ENCODE measurements around the gene PCDHB13. TPM values are rescaled to one million over a fixed set of nuclear protein-coding genes. Genes with fewer than 3 reads are reported as not detected.

PCDHB13 gene
- total RNA-seq, 4 donors from 2014 or later: 3.3 to 9.0 (median 5.0) TPM

DNA sequence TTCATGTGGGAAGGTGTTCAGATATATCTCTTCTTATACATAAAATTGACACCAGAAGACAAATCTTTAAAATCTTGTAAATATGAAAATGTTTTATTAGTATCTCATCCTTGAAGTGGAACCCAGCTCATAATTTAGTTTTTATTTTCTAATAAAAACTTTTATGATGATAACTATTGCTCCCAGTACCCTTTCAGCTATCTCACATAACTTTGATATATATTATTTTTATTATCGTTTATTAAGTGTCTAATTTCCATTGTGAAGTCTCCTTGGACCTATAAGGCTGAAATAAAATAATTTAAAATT lies 47.5 kb downstream of the PCDHB13 start:
- WGBS, 2 donors: 67 to 72% methylated on average over 1 of the region's 1 CpG
- H3K4me3 ChIP-seq (ENCODE audit: low read depth, poor library complexity, severe bottlenecking): no peak overlapping the region
- TF ChIP-seq POLR2A (IDR thresholded peaks at IDR 0.05): no peak
- TF ChIP-seq, protein P1, sequence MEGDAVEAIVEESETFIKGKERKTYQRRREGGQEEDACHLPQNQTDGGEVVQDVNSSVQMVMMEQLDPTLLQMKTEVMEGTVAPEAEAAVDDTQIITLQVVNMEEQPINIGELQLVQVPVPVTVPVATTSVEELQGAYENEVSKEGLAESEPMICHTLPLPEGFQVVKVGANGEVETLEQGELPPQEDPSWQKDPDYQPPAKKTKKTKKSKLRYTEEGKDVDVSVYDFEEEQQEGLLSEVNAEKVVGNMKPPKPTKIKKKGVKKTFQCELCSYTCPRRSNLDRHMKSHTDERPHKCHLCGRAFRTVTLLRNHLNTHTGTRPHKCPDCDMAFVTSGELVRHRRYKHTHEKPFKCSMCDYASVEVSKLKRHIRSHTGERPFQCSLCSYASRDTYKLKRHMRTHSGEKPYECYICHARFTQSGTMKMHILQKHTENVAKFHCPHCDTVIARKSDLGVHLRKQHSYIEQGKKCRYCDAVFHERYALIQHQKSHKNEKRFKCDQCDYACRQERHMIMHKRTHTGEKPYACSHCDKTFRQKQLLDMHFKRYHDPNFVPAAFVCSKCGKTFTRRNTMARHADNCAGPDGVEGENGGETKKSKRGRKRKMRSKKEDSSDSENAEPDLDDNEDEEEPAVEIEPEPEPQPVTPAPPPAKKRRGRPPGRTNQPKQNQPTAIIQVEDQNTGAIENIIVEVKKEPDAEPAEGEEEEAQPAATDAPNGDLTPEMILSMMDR (IDR thresholded peaks at IDR 0.05): no peak
- no peak for DNase-seq (ENCODE audit: low spot score in 2 of 2)
- intact Hi-C loops (cut with DNase I; ENCODE audit: low total_unique reads): no loop called here

Other genes with a start within 250 kb of the PCDHB13 start
- under 1 TPM in 3 of 4 donors, not detected in 1; 0.21 to 0.29 (median 0.27) TPM for gene PCDHAC2, start 247.4 kb upstream of the PCDHB13 start, total RNA-seq
- not detected for gene PCDHB1, start 162.5 kb upstream of the PCDHB13 start, total RNA-seq
- 1 to 10 TPM; 2.3 to 6.2 (median 3.2) TPM for gene PCDHB2, start 119.3 kb upstream of the PCDHB13 start, total RNA-seq
- gene PCDHB3, start 113.4 kb upstream of the PCDHB13 start, total RNA-seq: 1 to 10 TPM in 3 of 4 donors, under 1 TPM in 1; 0.84 to 1.6 (median 1.3) TPM
- 1 to 10 TPM; 1.1 to 2.8 (median 2.0) TPM for gene PCDHB4, start 92.1 kb upstream of the PCDHB13 start, total RNA-seq
- gene PCDHB5, start 78.7 kb upstream of the PCDHB13 start, total RNA-seq: 1 to 10 TPM in 2 of 4 donors, under 1 TPM in 1, not detected in 1; 0.49 to 4.9 (median 1.4) TPM
- gene PCDHB6, start 63.9 kb upstream of the PCDHB13 start, total RNA-seq: 1 to 10 TPM in 2 of 4 donors, under 1 TPM in 1, not detected in 1; 0.93 to 1.3 (median 1.3) TPM
- gene PCDHB7, start 41.3 kb upstream of the PCDHB13 start, total RNA-seq: 1 to 10 TPM in 1 of 4 donors, under 1 TPM in 3; 0.49 to 1.1 (median 0.58) TPM
- 1 to 10 TPM in 2 of 4 donors, under 1 TPM in 2; 0.10 to 1.2 (median 0.76) TPM for gene PCDHB8, start 36.1 kb upstream of the PCDHB13 start, total RNA-seq
- 1 to 10 TPM in 3 of 4 donors, under 1 TPM in 1; 0.55 to 3.2 (median 1.9) TPM for gene PCDHB16, start 31.5 kb upstream of the PCDHB13 start, total RNA-seq
- 1 to 10 TPM in 2 of 4 donors, under 1 TPM in 2; 0.38 to 2.2 (median 1.2) TPM for gene PCDHB9, start 26.8 kb upstream of the PCDHB13 start, total RNA-seq
- 1 to 10 TPM in 2 of 4 donors, under 1 TPM in 2; 0.19 to 1.5 (median 0.76) TPM for gene PCDHB10, start 21.6 kb upstream of the PCDHB13 start, total RNA-seq
- gene PCDHB11, start 14.3 kb upstream of the PCDHB13 start, total RNA-seq: 1 to 10 TPM in 3 of 4 donors, under 1 TPM in 1; 0.63 to 1.7 (median 1.4) TPM
- 1 to 10 TPM in 2 of 4 donors, under 1 TPM in 1, not detected in 1; 0.49 to 3.2 (median 2.3) TPM for gene PCDHB12, start 5.2 kb upstream of the PCDHB13 start, total RNA-seq
- gene PCDHB14, start 9.4 kb downstream of the PCDHB13 start, total RNA-seq: 1 to 10 TPM; 5.4 to 7.5 (median 6.2) TPM
- gene PCDHB15, start 31.5 kb downstream of the PCDHB13 start, total RNA-seq: 1 to 10 TPM in 3 of 4 donors, under 1 TPM in 1; 0.46 to 2.0 (median 1.4) TPM
- 1 to 10 TPM in 1 of 4 donors, under 1 TPM in 2, not detected in 1; 0.66 to 5.0 (median 0.67) TPM for gene SLC25A2, start 90.1 kb downstream of the PCDHB13 start, total RNA-seq
- 10 to 100 TPM; 46.9 to 76.0 (median 64.9) TPM for gene TAF7, start 106.9 kb downstream of the PCDHB13 start, total RNA-seq
- under 1 TPM in 3 of 4 donors, not detected in 1; 0.52 to 0.54 (median 0.53) TPM for gene PCDHGA1, start 116.6 kb downstream of the PCDHB13 start, total RNA-seq
- 1 to 10 TPM; 1.4 to 5.3 (median 1.9) TPM for gene PCDHGA2, start 124.8 kb downstream of the PCDHB13 start, total RNA-seq
- 1 to 10 TPM; 1.0 to 3.5 (median 2.9) TPM for gene PCDHGA3, start 129.9 kb downstream of the PCDHB13 start, total RNA-seq
- gene PCDHGB1, start 136.2 kb downstream of the PCDHB13 start, total RNA-seq: 1 to 10 TPM in 3 of 4 donors, under 1 TPM in 1; 0.30 to 1.3 (median 1.1) TPM
- 1 to 10 TPM in 3 of 4 donors, under 1 TPM in 1; 0.25 to 4.3 (median 2.4) TPM for gene PCDHGA4, start 141.1 kb downstream of the PCDHB13 start, total RNA-seq
- 1 to 10 TPM; 2.1 to 4.0 (median 2.6) TPM for gene PCDHGB2, start 146.1 kb downstream of the PCDHB13 start, total RNA-seq
- 1 to 10 TPM in 3 of 4 donors, under 1 TPM in 1; 0.51 to 3.4 (median 1.6) TPM for gene PCDHGA5, start 150.2 kb downstream of the PCDHB13 start, total RNA-seq
- 1 to 10 TPM; 3.0 to 7.9 (median 4.8) TPM for gene PCDHGB3, start 156.3 kb downstream of the PCDHB13 start, total RNA-seq
- gene PCDHGA6, start 160.0 kb downstream of the PCDHB13 start, total RNA-seq: 1 to 10 TPM; 2.5 to 3.7 (median 3.6) TPM
- gene PCDHGA7, start 168.8 kb downstream of the PCDHB13 start, total RNA-seq: 1 to 10 TPM; 2.2 to 2.5 (median 2.5) TPM
- gene PCDHGB4, start 173.8 kb downstream of the PCDHB13 start, total RNA-seq: 1 to 10 TPM; 5.2 to 8.9 (median 8.4) TPM
- 1 to 10 TPM in 3 of 4 donors, under 1 TPM in 1; 0.97 to 2.2 (median 1.6) TPM for gene PCDHGA8, start 178.7 kb downstream of the PCDHB13 start, total RNA-seq
- gene PCDHGB5, start 184.0 kb downstream of the PCDHB13 start, total RNA-seq: 10 to 100 TPM; 12.3 to 17.6 (median 14.6) TPM
- 1 to 10 TPM; 5.6 to 8.2 (median 6.3) TPM for gene PCDHGA9, start 188.9 kb downstream of the PCDHB13 start, total RNA-seq
- 1 to 10 TPM; 4.4 to 7.4 (median 6.6) TPM for gene PCDHGB6, start 194.1 kb downstream of the PCDHB13 start, total RNA-seq
- 10 to 100 TPM in 1 of 4 donors, 1 to 10 TPM in 3; 6.8 to 11.7 (median 8.3) TPM for gene PCDHGA10, start 199.1 kb downstream of the PCDHB13 start, total RNA-seq
- gene PCDHGB7, start 203.8 kb downstream of the PCDHB13 start, total RNA-seq: 10 to 100 TPM in 2 of 4 donors, 1 to 10 TPM in 2; 8.0 to 11.3 (median 10.1) TPM
- gene PCDHGA11, start 207.1 kb downstream of the PCDHB13 start, total RNA-seq: 1 to 10 TPM; 3.2 to 6.9 (median 3.7) TPM
- gene PCDHGA12, start 216.6 kb downstream of the PCDHB13 start, total RNA-seq: 1 to 10 TPM; 3.4 to 9.1 (median 6.3) TPM